ENCODE data around the gene LCN2. TPM values are rescaled to one million over a fixed set of nuclear protein-coding genes. Genes with fewer than 3 reads are reported as not detected.
"Not testable (repeated sequence)": the region's sequence is repeated elsewhere in the genome, so short reads cannot be mapped to it uniquely, and the experiment has no call there.

Gene LCN2
- total RNA-seq, 2 experiments from 2014 or later = not detected

DNA sequence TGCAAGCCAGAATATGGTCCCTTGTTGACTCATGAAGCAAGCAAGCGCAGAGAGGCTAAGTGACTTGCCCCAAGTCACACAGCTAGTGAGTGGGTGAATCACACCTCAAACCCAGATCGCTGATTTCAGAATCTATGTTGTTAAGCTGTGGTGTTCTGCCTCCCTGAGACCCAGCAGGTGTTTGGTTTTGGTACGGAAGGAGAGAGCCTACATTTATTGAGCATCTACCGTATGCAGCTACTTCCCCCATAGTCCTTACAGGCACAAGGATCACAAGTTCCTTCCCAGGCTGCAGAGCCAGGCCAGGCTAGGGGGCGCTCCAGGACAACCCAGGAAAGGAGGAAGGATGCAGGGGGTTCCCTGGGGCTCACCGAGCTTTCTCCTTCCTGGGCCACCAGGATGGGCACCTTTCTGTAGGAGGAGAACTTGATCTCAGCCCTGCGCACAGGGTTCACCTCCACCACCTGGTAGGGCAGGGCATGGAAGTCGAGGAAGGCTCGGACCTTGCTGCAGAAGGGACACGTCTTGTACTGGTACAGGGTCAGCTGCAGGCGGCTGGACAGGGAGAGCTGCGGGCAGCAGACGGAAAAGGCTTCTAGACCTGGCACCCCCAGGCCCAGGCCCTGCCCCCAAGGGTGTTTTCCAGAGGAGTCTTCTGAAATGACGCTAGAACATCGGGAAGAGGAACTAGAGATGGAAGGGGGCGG, 24.2 kb upstream of the LCN2 start:
- peak; percentile 85 for DNase-seq
- Mint-ChIP-seq H3K4me1 (ENCODE audit: low read depth) (peaks cover 30% of the 10 kb centered on the region), H3K36me3 (ENCODE audit: low read depth) (peaks cover 4% of the 10 kb centered on the region), H3K27ac (no peak overlapping the region), H3K27me3 (ENCODE audit: low read depth) (no peaks in the 10 kb centered on the region), H3K9me3 (no peaks in the 10 kb centered on the region), H3K4me3 (peak overlapping the region; percentile 6)
- CTCF ChIA-PET = interaction anchor here (0.6 to 2.8 kb wide), 5 partner anchors 9 to 119 kb away, joined by 3 to 13 read pairs (median 3); no protein-coding TSS in a partner anchor
- intact Hi-C loops (cut with micrococcal nuclease) = no loop called here

- H3K9me3 Mint-ChIP-seq = no peaks in the 10 kb centered on the region
- H3K27ac Mint-ChIP-seq = peak overlapping the region; percentile 50
- CTCF ChIA-PET = interaction anchor here (1.0 to 2.8 kb wide), 5 partner anchors 8 to 102 kb away, joined by 3 to 13 read pairs (median 4); no protein-coding TSS in a partner anchor
- H3K27me3 Mint-ChIP-seq (ENCODE audit: low read depth) = no peaks in the 10 kb centered on the region
- H3K4me3 Mint-ChIP-seq = peak overlapping the region; percentile 77
- peaks cover 4% of the 10 kb centered on the region for H3K36me3 Mint-ChIP-seq (ENCODE audit: low read depth)
- peaks cover 30% of the 10 kb centered on the region for H3K4me1 Mint-ChIP-seq (ENCODE audit: low read depth)
- no peak for DNase-seq
- intact Hi-C loops (cut with micrococcal nuclease) = no loop called here
Observed at GRCh38 chr9:128125580-128126354, 23.5 kb upstream of the LCN2 start.

- CTCF ChIA-PET = interaction anchor here (3.2 kb wide), 1 partner anchor 10 kb away, joined by 24 read pairs; no protein-coding TSS in a partner anchor
- DNase-seq = peak; percentile 78
- H3K36me3 Mint-ChIP-seq (ENCODE audit: low read depth) = peaks cover 4% of the 10 kb centered on the region
- no peaks in the 10 kb centered on the region for H3K27me3 Mint-ChIP-seq (ENCODE audit: low read depth)
- intact Hi-C loops (cut with micrococcal nuclease) = loop anchor here (1.0 kb wide), 1 partner anchor 195 kb away; the partner anchor contains the start of genes COQ4 and TRUB2
- H3K9me3 Mint-ChIP-seq = no peaks in the 10 kb centered on the region
- peak within 1 kb of the TSS; percentile 95 for H3K4me3 Mint-ChIP-seq
- H3K4me1 Mint-ChIP-seq (ENCODE audit: low read depth) = peaks cover 30% of the 10 kb centered on the region
- peak within 1 kb of the TSS; percentile 95 for H3K27ac Mint-ChIP-seq
Observed at GRCh38 chr9:128127568-128127989, 21.7 kb upstream of the LCN2 start, which contains the start of gene PTGES2. TSS of gene PTGES2 (minus strand) at chr9:128127729. CDS start at chr9:128127717, 12 bp downstream.

DNA sequence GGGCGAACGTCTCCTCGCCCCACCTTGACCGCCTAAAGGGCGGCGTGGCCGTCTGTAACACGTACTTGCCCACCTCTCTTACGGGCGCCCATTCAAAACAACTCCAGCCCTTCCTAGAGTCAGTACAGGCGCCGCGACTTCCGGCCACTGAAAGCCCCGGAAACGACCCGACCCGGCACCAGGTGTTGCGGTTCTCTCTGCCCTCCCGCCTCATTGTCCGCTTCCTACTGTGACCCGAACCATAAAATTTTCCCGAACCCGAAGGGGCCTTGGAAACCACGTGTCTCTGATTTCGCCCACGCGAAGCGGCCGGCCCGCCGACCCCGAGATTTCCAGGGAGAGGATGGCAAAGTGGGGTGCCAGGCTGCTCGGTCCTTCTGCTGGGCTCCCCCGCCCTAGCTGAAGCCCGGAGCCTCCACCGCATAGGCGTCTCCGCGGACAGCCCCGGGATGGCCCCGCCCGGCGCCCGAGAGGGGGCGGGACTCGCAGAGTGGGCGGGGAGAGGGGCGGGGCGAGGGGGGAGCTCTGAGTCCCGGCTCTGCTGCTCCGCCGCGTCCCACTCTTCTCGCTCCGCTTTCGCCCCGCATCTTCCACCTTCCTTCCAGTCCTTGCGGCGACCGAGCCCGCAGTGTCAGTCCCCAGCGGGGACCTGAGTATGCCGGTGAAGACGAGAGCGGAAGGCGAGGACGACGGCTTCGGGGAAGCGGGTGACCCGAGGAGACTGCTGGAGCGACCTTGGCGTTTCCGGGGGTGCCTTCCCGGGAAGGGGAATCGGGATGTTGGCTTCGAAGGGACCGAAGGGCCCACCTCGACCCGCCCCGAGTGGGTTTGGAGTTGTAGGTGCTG, 21.0 kb upstream of the LCN2 start:
- CTCF ChIA-PET = interaction anchor here (0.6 to 3.2 kb wide), 4 partner anchors 11 to 31 kb away, joined by 3 to 24 read pairs (median 4); no protein-coding TSS in a partner anchor
- Mint-ChIP-seq H3K27me3 (ENCODE audit: low read depth) (no peaks in the 10 kb centered on the region), H3K36me3 (ENCODE audit: low read depth) (peaks cover 2% of the 10 kb centered on the region)

DNA sequence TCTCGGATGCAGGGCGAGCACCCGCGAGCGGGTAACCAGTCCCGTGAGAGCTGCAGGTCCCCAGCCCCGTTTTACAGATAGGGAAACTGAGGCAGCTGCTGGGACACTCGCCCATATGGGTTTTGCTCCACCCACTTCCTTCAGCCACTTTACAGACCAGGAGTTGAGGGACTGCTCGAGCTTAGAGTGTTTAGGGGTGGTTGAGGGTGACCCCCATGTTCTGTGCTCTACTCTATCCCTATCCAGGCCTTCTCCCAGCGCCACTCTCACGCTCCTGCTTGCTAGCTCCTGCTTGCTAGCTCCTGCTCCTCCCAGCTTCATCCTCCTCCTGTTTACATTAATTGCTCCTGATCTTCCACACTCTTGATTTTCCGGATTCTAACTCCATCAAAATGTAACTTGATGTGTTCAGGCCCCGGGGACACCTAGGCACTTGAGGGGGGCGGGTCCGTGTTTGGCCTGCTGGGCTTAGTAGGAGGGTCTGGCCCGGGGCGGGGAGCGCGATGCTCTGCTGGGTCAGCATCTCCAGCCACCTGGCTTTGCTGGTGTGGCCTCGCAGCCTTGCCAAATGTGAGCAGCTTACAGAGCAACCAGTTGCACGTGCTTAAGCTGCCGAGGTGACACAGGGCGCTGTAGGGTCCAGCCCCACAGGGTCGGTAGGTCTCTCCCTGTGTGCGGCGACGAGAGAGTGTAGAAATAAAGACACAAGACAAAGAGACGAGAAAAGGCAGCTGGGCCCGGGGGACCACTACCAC, 20.2 kb upstream of the LCN2 start:
- H3K27me3 Mint-ChIP-seq (ENCODE audit: low read depth) = no peaks in the 10 kb centered on the region
- peaks cover 2% of the 10 kb centered on the region for H3K36me3 Mint-ChIP-seq (ENCODE audit: low read depth)
- peak overlapping the region; percentile 95 for H3K27ac Mint-ChIP-seq
- peaks cover 30% of the 10 kb centered on the region for H3K4me1 Mint-ChIP-seq (ENCODE audit: low read depth)
- H3K9me3 Mint-ChIP-seq = no peaks in the 10 kb centered on the region
- CTCF ChIA-PET = interaction anchor here (0.6 to 3.2 kb wide), 6 partner anchors 8 to 30 kb away, joined by 3 to 24 read pairs (median 3); partner anchors contain the start of gene LCN2
- H3K4me3 Mint-ChIP-seq = peak overlapping the region; percentile 95
- DNase-seq = no peak
- intact Hi-C loops (cut with micrococcal nuclease) = loop anchor here (1.0 to 2.0 kb wide), 10 partner anchors 31 to 678 kb away; partner anchors contain the start of genes BBLN, CIZ1, DNM1 and DPM2

More for the DNA sequence above, 21.0 kb upstream of the LCN2 start:
- Mint-ChIP-seq H3K9me3 (no peaks in the 10 kb centered on the region), H3K27ac (peak overlapping the region; percentile 95), H3K4me1 (ENCODE audit: low read depth) (peaks cover 30% of the 10 kb centered on the region), H3K4me3 (peak overlapping the region; percentile 95)
- peak; percentile 87 for DNase-seq
- intact Hi-C loops (cut with micrococcal nuclease) = loop anchor here (1.0 to 2.0 kb wide), 11 partner anchors 32 to 677 kb away; partner anchors contain the start of genes BBLN, CIZ1, COQ4 and DNM1

GRCh38 chr9:128129976-128130590, 19.2 kb upstream of the LCN2 start:
- not testable (repeated sequence) for H3K27ac Mint-ChIP-seq, H3K4me3 Mint-ChIP-seq
- intact Hi-C loops (cut with micrococcal nuclease) = loop anchor here (2.0 kb wide), 7 partner anchors 13 to 679 kb away; partner anchors contain the start of genes CIZ1, DNM1, DPM2 and GOLGA2

DNA sequence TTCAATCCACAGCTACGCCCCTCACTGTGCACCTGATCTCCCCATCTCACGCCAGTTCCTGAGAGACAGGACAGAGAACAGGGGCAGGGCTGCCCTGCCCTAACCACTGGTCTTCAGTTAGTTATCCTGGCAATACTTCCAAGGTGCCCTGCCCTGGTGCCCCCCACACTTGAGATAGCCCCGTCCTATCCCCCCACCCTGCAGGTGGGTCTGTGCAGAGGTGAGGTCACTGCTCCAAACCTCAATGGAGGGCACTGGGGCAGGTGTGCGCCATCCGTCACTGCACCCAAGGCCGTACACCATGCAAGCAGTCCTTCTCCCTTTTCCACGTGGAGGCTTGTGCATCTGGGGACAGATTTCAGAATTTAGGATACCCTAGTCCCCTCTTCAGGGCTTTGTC, 18.6 kb upstream of the LCN2 start:
- not testable (repeated sequence) for DNase-seq; H3K4me3 Mint-ChIP-seq; H3K9me3 Mint-ChIP-seq; H3K36me3 Mint-ChIP-seq (ENCODE audit: low read depth); H3K27me3 Mint-ChIP-seq (ENCODE audit: low read depth); H3K27ac Mint-ChIP-seq
- CTCF ChIA-PET = interaction anchor here (0.7 to 3.2 kb wide), 3 partner anchors 13 to 53 kb away, joined by 3 to 24 read pairs (median 3); no protein-coding TSS in a partner anchor
- H3K4me1 Mint-ChIP-seq (ENCODE audit: low read depth) = peaks cover 20% of the 10 kb centered on the region
- intact Hi-C loops (cut with micrococcal nuclease) = loop anchor here (2.0 kb wide), 1 partner anchor 14 kb away; no protein-coding TSS in a partner anchor

More at GRCh38 chr9:128129976-128130590, 19.2 kb upstream of the LCN2 start:
- not testable (repeated sequence) for H3K27me3 Mint-ChIP-seq (ENCODE audit: low read depth); H3K36me3 Mint-ChIP-seq (ENCODE audit: low read depth); H3K9me3 Mint-ChIP-seq
- H3K4me1 Mint-ChIP-seq (ENCODE audit: low read depth) = peaks cover 26% of the 10 kb centered on the region
- peak; percentile 74 for DNase-seq
- CTCF ChIA-PET = interaction anchor here (0.7 to 3.2 kb wide), 6 partner anchors 9 to 54 kb away, joined by 3 to 24 read pairs (median 3); partner anchors contain the start of gene LCN2

GRCh38 chr9:128131346-128131745, 17.9 kb upstream of the LCN2 start:
- H3K36me3 Mint-ChIP-seq (ENCODE audit: low read depth); H3K27ac Mint-ChIP-seq; H3K4me3 Mint-ChIP-seq; H3K27me3 Mint-ChIP-seq (ENCODE audit: low read depth); CTCF ChIA-PET; H3K9me3 Mint-ChIP-seq; DNase-seq: not testable (repeated sequence)
- H3K4me1 Mint-ChIP-seq (ENCODE audit: low read depth) = peaks cover 16% of the 10 kb centered on the region
- intact Hi-C loops (cut with micrococcal nuclease) = loop anchor here (2.0 kb wide), 1 partner anchor 15 kb away; no protein-coding TSS in a partner anchor

- not testable (repeated sequence) for H3K27ac Mint-ChIP-seq
Observed at GRCh38 chr9:128132139-128132538, 17.1 kb upstream of the LCN2 start.

DNA sequence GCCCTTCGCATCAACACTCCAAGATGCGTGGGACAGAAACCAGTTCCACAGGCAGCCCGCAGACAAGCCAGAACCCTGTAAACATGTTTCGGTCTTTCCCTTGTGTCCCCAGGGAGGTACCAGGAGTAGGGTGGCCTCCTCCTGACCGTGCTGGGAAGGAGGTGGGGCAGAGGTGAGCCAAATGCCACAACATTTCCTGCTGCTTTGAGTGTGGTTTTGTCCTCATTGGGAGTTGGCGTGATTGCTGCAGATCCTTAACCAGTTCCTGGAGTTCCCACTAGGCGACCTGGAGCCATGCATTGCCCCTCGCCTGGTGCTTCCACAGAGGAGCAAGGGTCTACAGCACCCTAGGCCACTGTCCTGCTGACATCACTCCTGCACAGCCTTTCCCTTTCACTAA, 13.7 kb upstream of the LCN2 start:
- H3K27me3 Mint-ChIP-seq (ENCODE audit: low read depth); H3K4me1 Mint-ChIP-seq (ENCODE audit: low read depth); DNase-seq; H3K36me3 Mint-ChIP-seq (ENCODE audit: low read depth); H3K4me3 Mint-ChIP-seq; intact Hi-C loops (cut with micrococcal nuclease); H3K27ac Mint-ChIP-seq; H3K9me3 Mint-ChIP-seq: not testable (repeated sequence)
- CTCF ChIA-PET = interaction anchor here (1.8 kb wide), 1 partner anchor 17 kb away, joined by 5 read pairs; no protein-coding TSS in a partner anchor

More at GRCh38 chr9:128132139-128132538, 17.1 kb upstream of the LCN2 start:
- DNase-seq; H3K36me3 Mint-ChIP-seq (ENCODE audit: low read depth); H3K4me3 Mint-ChIP-seq; CTCF ChIA-PET; intact Hi-C loops (cut with micrococcal nuclease); H3K27me3 Mint-ChIP-seq (ENCODE audit: low read depth); H3K9me3 Mint-ChIP-seq: not testable (repeated sequence)
- H3K4me1 Mint-ChIP-seq (ENCODE audit: low read depth) = peaks cover 12% of the 10 kb centered on the region
